GM18519 (cell line): ENCODE data around the gene CTSZ.
"Not testable (repeated sequence)": the region's sequence is repeated elsewhere in the genome, so short reads cannot be mapped to it uniquely, and the experiment has no call there.

Source experiments
- ATAC-seq: cut with Tn5 transposase; IDR thresholded peaks from one replicate; pipeline ENCODE4 v1.9.1; 2021; ENCODE audit warnings: mild to moderate bottlenecking, moderate library complexity; ENCODE audit not compliant: unreplicated experiment, low FRiP score

The CTSZ gene

DNA sequence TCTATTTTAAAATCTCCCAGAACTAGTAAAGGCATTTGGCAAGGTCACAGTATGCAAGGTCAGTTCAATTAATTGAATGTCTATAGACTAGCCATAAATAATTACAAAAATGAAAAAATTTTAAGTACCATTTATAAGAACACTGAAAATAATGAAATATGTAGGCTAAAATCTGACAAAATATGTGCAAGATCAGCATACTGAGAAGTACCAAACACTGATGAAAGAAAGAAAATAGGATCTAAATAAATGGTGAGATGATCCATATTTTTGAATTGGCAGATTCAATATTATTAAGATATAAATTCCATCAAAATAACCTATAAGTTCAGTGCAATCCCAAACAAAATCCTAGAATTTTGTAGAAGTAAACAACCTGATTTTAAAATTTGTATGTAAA is 54.0 kb downstream of the CTSZ start:
- ATAC-seq = no peak

DNA sequence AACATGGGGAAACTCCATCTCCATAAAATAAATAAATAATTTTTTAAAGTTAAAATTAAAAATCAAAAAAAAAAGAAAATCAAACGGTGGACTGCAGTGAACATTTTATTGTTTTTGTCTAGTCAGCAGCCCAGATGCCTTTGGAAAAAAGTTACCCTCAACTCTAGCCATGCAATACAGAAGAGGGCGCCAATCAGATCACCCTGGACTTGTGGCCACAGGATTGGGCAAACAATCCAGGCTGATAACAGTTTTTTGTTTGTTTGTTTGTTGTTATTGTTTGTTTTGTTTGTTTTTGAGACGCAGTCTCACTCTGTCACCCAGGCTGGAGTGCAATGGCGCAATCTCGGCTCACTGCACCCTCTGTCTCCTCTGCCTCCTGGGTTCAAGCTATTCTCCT is 56.5 kb downstream of the CTSZ start:
- ATAC-seq = no peak

DNA sequence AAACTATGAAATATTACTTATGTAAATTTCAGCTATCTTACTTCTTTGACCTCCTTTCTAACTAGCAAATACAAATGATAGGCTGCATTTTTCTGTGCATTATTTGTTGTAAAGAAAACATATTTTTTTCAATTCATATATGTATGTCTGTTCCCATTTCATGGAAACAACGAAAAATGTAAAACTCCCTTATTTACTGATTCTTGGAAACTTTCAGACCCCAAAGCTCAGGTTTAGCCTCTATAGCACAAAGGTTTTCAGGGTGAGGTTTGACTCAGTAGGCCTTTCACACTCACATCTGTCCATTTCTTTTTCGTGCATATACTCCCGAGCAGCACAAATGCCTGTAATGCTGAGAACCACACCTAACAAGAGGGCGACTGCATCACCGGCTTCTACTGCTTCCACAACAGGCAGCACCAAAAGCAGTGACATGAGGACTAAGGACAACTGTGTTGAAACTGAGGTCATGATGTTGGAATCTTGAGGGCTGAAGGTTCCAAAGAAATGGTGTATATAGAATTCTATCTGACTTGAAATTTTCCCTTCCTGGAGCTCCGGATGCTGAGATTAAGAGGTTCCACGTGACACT is 59.2 kb downstream of the CTSZ start:
- ATAC-seq = not testable (repeated sequence)

DNA sequence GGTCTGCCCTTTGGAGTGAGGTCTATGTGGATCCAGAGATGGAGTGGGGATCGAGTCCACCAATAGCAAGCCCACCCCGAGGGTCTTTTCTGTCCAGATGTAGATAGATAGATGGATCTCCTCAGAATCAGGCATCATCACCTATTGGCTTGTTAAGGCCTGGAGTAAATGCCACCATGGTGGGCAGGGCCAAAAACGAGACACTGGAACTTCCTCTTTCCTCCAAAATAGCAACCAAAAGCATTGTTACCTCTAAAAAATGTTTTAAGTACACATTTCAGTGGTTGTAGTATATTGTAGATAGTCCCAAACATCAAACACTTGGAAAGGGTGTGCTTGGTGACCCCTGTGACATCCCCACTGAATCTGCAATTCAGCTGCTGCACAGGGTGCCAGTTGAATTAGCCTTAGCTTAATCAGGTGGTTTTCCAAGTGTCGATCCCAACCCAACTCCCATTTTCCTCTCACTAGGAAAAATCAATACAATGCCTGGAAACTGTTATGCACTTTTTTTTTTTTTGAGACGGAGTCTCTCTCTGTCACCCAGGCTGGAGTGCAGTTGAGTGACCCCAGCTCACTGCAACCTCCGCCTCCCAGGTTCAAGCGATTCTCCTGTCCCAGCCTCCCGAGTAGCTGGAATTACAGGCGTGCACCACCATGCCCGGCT is 61.0 kb downstream of the CTSZ start:
- ATAC-seq = no peak
